ENCODE measurements around the gene ATG10.
"Not testable (repeated sequence)": the region's sequence is repeated elsewhere in the genome, so short reads cannot be mapped to it uniquely, and the experiment has no call there.

ATG10 gene

GRCh38 chr5:82119889-82120288 lies 148.1 kb downstream of the ATG10 start:
- in situ Hi-C loops (cut with HindIII; ENCODE audit: low pct_ligation_motif_present, low sequenced_read_pairs): no loop called here
- no peak for TF ChIP-seq CTCF (IDR thresholded peaks at IDR 0.05; ENCODE audit: low read depth, low read length, missing control alignments)
- no peaks in the 10 kb centered on the region for H3K27me3 ChIP-seq (replicated peaks)

DNA sequence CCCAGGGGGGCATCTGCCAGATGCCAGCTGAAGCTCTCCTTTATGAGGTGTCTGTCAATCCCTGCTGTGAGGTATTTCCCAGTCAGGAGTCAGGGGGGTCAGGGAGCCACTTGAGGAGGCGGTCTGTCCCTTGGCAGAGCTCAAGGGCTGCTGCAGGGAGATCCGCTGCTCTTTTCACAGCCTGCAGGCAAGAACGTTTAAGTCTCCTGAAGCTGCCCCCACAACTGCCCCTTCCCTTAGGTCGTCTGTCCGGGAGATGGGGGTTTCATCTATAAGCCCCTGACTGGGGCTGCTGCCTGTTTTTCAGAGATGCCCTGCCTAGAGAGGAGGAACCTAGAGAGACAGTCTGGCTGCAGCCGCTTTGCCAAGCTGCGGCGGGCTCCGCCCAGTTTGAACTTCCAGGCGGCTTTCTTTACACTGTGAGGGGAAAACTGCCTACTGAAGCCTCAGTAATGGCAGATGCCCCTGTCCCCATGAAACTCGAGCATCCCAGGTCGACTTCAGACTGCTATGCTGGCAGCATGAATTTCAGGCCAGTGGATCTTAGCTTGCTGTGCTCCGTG lies 158.0 kb downstream of the ATG10 start:
- Histone ChIP-seq H3K27ac (no peak overlapping the region), H3K36me3 (replicated peaks) (no peaks in the 10 kb centered on the region), H3K4me3 (ENCODE audit: low read depth, low read length) (no peak overlapping the region), H3K27me3 (replicated peaks) (no peaks in the 10 kb centered on the region)
- TF ChIP-seq CTCF (IDR thresholded peaks at IDR 0.05; ENCODE audit: low read depth, low read length, missing control alignments): no peak
- in situ Hi-C loops (cut with HindIII; ENCODE audit: low pct_ligation_motif_present, low sequenced_read_pairs): no loop called here
- no peak for DNase-seq

More at GRCh38 chr5:82119889-82120288, 148.1 kb downstream of the ATG10 start:
- Histone ChIP-seq H3K4me3 (ENCODE audit: low read depth, low read length) (no peak overlapping the region), H3K27ac (no peak overlapping the region), H3K36me3 (replicated peaks) (no peaks in the 10 kb centered on the region)
- no peak for DNase-seq

DNA sequence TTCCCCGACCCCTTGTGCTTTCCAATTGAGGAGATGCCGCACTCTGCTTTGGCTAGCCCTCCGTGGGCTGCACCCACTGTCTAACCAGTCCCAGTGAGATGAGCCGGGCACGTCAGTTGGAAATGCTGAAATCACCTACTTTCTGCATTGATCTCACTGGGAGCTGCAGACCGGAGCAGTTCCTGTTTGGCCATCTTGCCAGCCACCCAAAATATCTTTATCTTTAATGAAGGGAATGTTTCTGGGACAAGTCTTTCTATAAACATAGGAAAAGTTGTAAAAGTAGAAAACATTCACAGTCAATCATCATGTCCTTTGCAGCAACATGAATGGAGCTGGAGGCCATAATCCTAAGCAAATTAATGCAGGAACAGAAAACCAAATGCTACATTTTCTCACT lies 158.8 kb downstream of the ATG10 start:
- DNase-seq: no peak
- no peak for TF ChIP-seq CTCF (IDR thresholded peaks at IDR 0.05; ENCODE audit: low read depth, low read length, missing control alignments)
- Histone ChIP-seq H3K4me3 (ENCODE audit: low read depth, low read length) (no peak overlapping the region), H3K27me3 (replicated peaks) (no peaks in the 10 kb centered on the region), H3K27ac (no peak overlapping the region), H3K36me3 (replicated peaks) (no peaks in the 10 kb centered on the region)
- in situ Hi-C loops (cut with HindIII; ENCODE audit: low pct_ligation_motif_present, low sequenced_read_pairs): no loop called here

DNA sequence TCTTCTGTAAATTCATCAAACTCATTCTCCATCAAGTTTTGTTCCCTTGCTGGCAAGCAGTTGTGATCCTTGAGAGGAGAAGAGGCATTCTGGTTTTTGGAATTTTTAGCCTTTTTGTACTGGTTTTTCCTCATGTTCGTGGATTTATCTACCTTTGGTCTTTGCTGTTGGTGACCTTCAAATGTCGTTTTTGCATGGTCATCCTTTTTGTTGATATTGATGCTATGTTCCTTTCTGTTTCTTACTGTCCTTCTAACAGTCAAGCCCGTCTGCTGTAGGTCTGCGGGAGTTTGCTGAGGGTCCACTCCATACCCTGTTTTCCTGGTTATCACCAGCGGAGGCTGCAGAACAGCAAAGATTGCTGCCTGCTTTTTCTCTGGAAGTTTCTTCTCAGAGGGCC lies 165.4 kb downstream of the ATG10 start:
- Histone ChIP-seq H3K27me3 (replicated peaks) (no peaks in the 10 kb centered on the region), H3K4me3 (ENCODE audit: low read depth, low read length) (no peak overlapping the region), H3K36me3 (replicated peaks) (no peaks in the 10 kb centered on the region), H3K27ac (no peak overlapping the region)
- in situ Hi-C loops (cut with HindIII; ENCODE audit: low pct_ligation_motif_present, low sequenced_read_pairs): no loop called here
- no peak for TF ChIP-seq CTCF (IDR thresholded peaks at IDR 0.05; ENCODE audit: low read depth, low read length, missing control alignments)
- DNase-seq: no peak

DNA sequence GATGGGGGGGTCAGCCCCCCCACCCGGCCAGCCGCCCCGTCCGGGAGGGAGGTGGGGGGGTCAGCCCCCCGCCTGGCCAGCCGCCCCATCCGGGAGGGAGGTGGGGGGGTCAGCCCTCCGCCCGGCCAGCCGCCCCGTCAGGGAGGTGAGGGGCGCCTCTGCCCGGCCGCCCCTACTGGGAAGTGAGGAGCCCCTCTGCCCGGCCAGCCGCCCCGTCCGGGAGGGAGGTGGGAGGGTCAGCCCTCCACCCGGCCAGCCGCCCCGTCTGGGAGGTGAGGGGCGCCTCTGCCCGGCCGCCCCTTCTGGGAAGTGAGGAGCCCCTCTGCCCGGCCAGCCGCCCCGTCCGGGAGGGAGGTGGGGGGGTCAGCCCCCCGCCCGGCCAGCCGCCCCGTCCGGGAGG lies 168.0 kb downstream of the ATG10 start:
- H3K4me3 ChIP-seq (ENCODE audit: low read depth, low read length); H3K27ac ChIP-seq; DNase-seq; H3K36me3 ChIP-seq (replicated peaks); H3K27me3 ChIP-seq (replicated peaks); in situ Hi-C loops (cut with HindIII; ENCODE audit: low pct_ligation_motif_present, low sequenced_read_pairs): not testable (repeated sequence)

DNA sequence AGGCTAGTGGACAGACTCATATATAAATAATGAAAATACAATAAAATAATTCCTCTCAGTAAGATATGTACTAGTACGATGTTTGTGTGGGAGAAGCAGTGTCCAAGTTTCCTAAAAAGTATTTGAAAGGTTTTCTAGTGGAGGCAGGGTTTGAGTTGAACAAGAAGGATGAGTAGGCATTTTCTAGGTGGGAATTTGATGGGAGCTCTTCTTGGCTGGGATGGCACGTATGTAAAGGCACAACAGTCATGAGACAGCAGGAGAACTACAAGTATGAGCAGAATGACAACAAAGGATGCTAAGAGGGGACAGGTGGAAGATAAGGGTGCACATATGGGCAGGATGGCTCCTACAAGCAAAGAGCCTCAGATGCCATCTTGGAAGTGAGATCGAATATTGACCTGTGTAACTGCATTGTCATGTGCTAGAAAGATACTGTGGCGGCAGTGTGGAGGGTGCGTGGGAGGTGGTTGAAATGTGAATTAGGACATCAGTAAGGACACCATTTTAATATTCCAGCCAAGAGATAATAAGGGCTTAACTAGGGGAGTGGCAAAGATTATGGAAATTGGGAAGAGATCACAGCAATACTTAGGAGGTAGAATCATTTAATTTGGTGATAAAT lies 170.5 kb downstream of the ATG10 start:
- no peak overlapping the region for H3K27ac ChIP-seq
- H3K4me3 ChIP-seq (ENCODE audit: low read depth, low read length): no peak overlapping the region
- H3K27me3 ChIP-seq (replicated peaks): no peaks in the 10 kb centered on the region
- H3K36me3 ChIP-seq (replicated peaks): no peaks in the 10 kb centered on the region
- in situ Hi-C loops (cut with HindIII; ENCODE audit: low pct_ligation_motif_present, low sequenced_read_pairs): no loop called here
- no peak for TF ChIP-seq CTCF (IDR thresholded peaks at IDR 0.05; ENCODE audit: low read depth, low read length, missing control alignments)
- no peak for DNase-seq
